Kidney epithelial cell (primary cell): ENCODE measurements around the gene ADAM12. TPM values are rescaled to one million over a fixed set of nuclear protein-coding genes. Genes with fewer than 3 reads are reported as not detected.

ENCODE experiments used
- DNase-seq: peaks from one replicate; pipeline ENCODE4 v3.0.0-alpha.2; 2010; ENCODE audit warnings: low read depth
- H3K27me3 ChIP-seq: 2 replicates; pipeline ENCODE4 v1.6.0; 2011; ENCODE audit warnings: low read length; ENCODE audit not compliant: control insufficient read depth, insufficient read depth
- H3K36me3 ChIP-seq: 2 replicates; pipeline ENCODE4 v1.5.1; 2011; ENCODE audit warnings: low read length; ENCODE audit not compliant: control insufficient read depth, insufficient read depth
- H3K4me3 ChIP-seq: 2 replicates; pipeline ENCODE4 v1.5.1; 2011; ENCODE audit warnings: low read depth, mild to moderate bottlenecking, control low read depth, low read length
- CTCF ChIP-seq: IDR thresholded peaks from 2 replicates; pipeline ENCODE4 v1.5.1; 2011; ENCODE audit warnings: mild to moderate bottlenecking, moderate library complexity, low read length, control low read depth, inconsistent platforms; ENCODE audit not compliant: insufficient read depth, poor library complexity, severe bottlenecking
- total RNA-seq: library from RNA; depleted of rRNA; stranded (reverse); fragments of >200 nt; gene quantifications from 2 replicates; pipeline ENCODE4 v1.2.3, GENCODE V29; 2015

The ADAM12 gene
- total RNA-seq, 1 donor from 2014 or later = 21.9 TPM

- DNase-seq = no peak
- Histone ChIP-seq H3K36me3 (no peaks in the 10 kb centered on the region), H3K4me3 (no peak overlapping the region), H3K27me3 (no peaks in the 10 kb centered on the region)
- no peak for TF ChIP-seq CTCF
These were observed 302.5 kb downstream of the ADAM12 start for GRCh38 chr10:126085806-126086205.

GRCh38 chr10:126084369-126084768 lies 303.9 kb downstream of the ADAM12 start:
- Histone ChIP-seq H3K27me3 (no peaks in the 10 kb centered on the region), H3K4me3 (no peak overlapping the region), H3K36me3 (no peaks in the 10 kb centered on the region)
- TF ChIP-seq CTCF = no peak
- no peak for DNase-seq

- Histone ChIP-seq H3K27me3 (no peaks in the 10 kb centered on the region), H3K4me3 (no peak overlapping the region), H3K36me3 (no peaks in the 10 kb centered on the region)
- no peak for TF ChIP-seq CTCF
- DNase-seq = no peak
These were observed 305.3 kb downstream of the ADAM12 start for GRCh38 chr10:126083009-126083408.

GRCh38 chr10:126081841-126082466 lies 306.3 kb downstream of the ADAM12 start:
- no peak for DNase-seq
- Histone ChIP-seq H3K36me3 (no peaks in the 10 kb centered on the region), H3K4me3 (no peak overlapping the region), H3K27me3 (no peaks in the 10 kb centered on the region)
- TF ChIP-seq CTCF = no peak

- DNase-seq = peak; percentile 50
- Histone ChIP-seq H3K4me3 (no peak overlapping the region), H3K27me3 (no peaks in the 10 kb centered on the region), H3K36me3 (no peaks in the 10 kb centered on the region)
- no peak for TF ChIP-seq CTCF
These were observed 307.3 kb downstream of the ADAM12 start for GRCh38 chr10:126080879-126081411.
